OCI-LY3 (cell line): ENCODE data around the gene CCR3.

Experiments used
- H2AFZ ChIP-seq: fragments of 200-600, 300-600 bp; shearing (Covaris generic); 2 replicates; pipeline ENCODE4 v1.6.0; 2014; ENCODE audit warnings: antibody characterized with exemption, low read depth, low read length
- H3K27ac ChIP-seq: fragments of 200-600, 300-600 bp; sonication (generic); 2 replicates; pipeline ENCODE4 v1.5.1; 2014; ENCODE audit warnings: mild to moderate bottlenecking, low read length, moderate library complexity, mixed read lengths
- H3K27me3 ChIP-seq: fragments of 200-600, 300-600 bp; sonication (generic); 2 replicates; pipeline ENCODE4 v1.6.1; 2014; ENCODE audit warnings: low read depth, low read length, mixed read lengths
- H3K36me3 ChIP-seq: fragments of 200-600, 300-600 bp; sonication (generic); replicated peaks from 2 replicates; pipeline ENCODE3; 2014; ENCODE audit warnings: low read depth, low read length, mixed read lengths
- H3K4me1 ChIP-seq: fragments of 300-600, 200-600 bp; sonication (generic); 2 replicates; pipeline ENCODE4 v1.6.1; 2014; ENCODE audit warnings: low read length, mixed read lengths
- H3K4me2 ChIP-seq: fragments of 200-600, 300-600 bp; sonication (generic); 2 replicates; pipeline ENCODE4 v1.6.1; 2014; ENCODE audit warnings: low read length, mixed read lengths
- H3K4me3 ChIP-seq: fragments of 300-600, 200-600 bp; sonication (generic); 2 replicates; pipeline ENCODE4 v1.5.1; 2014; ENCODE audit warnings: antibody characterized with exemption, mild to moderate bottlenecking, low read length, moderate library complexity
- H3K79me2 ChIP-seq: fragments of 300-600, 200-600 bp; shearing (Covaris generic); 2 replicates; pipeline ENCODE4 v1.6.1; 2014; ENCODE audit warnings: mild to moderate bottlenecking, low read length, mixed read lengths
- H3K9ac ChIP-seq: fragments of 300-600, 200-600 bp; shearing (Covaris generic); 2 replicates; pipeline ENCODE4 v1.6.0; 2014; ENCODE audit warnings: mild to moderate bottlenecking, low read length, moderate library complexity
- H3K9me3 ChIP-seq: fragments of 200-600, 300-600 bp; shearing (Covaris generic); 2 replicates; pipeline ENCODE4 v1.6.1; 2014; ENCODE audit warnings: low read length, mixed read lengths; ENCODE audit not compliant: insufficient read depth
- H4K20me1 ChIP-seq: fragments of 200-600, 300-600 bp; sonication (generic); 2 replicates; pipeline ENCODE4 v1.6.1; 2016; ENCODE audit warnings: low read length, mixed read lengths; ENCODE audit not compliant: insufficient read depth
- EZH2phosphoT487 ChIP-seq: fragments of 200-600 bp; shearing (Covaris generic); IDR thresholded peaks from 2 replicates; pipeline ENCODE4 v1.6.1; 2018; ENCODE audit warnings: antibody characterized with exemption, mixed run types, low read depth
- TF ChIP-seq, protein P1 (sequence below): fragments of 200-600, 300-600 bp; sonication (generic); IDR thresholded peaks from 2 replicates; pipeline ENCODE4 v1.5.1; 2014; ENCODE audit warnings: antibody characterized with exemption, low read length, low read depth

Gene CCR3

DNA sequence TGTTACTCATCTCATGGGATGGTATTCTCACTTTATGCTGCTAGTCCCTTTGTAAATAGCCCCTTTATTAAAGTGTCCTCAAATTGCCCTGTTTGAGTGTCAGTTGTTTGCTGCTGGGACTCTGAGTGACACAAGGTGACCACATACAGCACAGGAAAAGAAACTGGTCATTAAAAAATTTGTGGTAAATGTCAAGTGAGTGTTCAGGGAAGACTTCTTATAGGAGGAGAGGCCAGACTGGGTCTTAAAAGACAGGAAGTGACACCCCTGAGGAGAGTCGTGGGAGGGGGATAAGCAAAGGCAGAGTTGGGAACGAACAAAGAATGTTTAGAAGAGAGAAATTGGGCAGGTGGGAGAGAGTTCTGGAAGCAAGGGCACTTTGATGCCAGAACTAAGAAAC lies 35.2 kb downstream of the CCR3 start:
- no peak overlapping the region for H3K27ac ChIP-seq
- H3K4me2 ChIP-seq = no peak overlapping the region
- no peaks in the 10 kb centered on the region for H4K20me1 ChIP-seq
- no peak overlapping the region for H3K4me3 ChIP-seq
- H3K27me3 ChIP-seq = no peaks in the 10 kb centered on the region
- 0 out of 2 replicates have a peak, but pooled peaks cover 5% of the 10 kb centered on the region for H3K9me3 ChIP-seq
- H3K9ac ChIP-seq = no peak overlapping the region
- no peak overlapping the region for H2AFZ ChIP-seq
- H3K4me1 ChIP-seq = peaks cover 44% of the 10 kb centered on the region
- H3K79me2 ChIP-seq = no peaks in the 10 kb centered on the region
- no peak for TF ChIP-seq EZH2phosphoT487
- TF ChIP-seq, protein P1, sequence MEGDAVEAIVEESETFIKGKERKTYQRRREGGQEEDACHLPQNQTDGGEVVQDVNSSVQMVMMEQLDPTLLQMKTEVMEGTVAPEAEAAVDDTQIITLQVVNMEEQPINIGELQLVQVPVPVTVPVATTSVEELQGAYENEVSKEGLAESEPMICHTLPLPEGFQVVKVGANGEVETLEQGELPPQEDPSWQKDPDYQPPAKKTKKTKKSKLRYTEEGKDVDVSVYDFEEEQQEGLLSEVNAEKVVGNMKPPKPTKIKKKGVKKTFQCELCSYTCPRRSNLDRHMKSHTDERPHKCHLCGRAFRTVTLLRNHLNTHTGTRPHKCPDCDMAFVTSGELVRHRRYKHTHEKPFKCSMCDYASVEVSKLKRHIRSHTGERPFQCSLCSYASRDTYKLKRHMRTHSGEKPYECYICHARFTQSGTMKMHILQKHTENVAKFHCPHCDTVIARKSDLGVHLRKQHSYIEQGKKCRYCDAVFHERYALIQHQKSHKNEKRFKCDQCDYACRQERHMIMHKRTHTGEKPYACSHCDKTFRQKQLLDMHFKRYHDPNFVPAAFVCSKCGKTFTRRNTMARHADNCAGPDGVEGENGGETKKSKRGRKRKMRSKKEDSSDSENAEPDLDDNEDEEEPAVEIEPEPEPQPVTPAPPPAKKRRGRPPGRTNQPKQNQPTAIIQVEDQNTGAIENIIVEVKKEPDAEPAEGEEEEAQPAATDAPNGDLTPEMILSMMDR = no peak
- peaks cover 13% of the 10 kb centered on the region for H3K36me3 ChIP-seq

DNA sequence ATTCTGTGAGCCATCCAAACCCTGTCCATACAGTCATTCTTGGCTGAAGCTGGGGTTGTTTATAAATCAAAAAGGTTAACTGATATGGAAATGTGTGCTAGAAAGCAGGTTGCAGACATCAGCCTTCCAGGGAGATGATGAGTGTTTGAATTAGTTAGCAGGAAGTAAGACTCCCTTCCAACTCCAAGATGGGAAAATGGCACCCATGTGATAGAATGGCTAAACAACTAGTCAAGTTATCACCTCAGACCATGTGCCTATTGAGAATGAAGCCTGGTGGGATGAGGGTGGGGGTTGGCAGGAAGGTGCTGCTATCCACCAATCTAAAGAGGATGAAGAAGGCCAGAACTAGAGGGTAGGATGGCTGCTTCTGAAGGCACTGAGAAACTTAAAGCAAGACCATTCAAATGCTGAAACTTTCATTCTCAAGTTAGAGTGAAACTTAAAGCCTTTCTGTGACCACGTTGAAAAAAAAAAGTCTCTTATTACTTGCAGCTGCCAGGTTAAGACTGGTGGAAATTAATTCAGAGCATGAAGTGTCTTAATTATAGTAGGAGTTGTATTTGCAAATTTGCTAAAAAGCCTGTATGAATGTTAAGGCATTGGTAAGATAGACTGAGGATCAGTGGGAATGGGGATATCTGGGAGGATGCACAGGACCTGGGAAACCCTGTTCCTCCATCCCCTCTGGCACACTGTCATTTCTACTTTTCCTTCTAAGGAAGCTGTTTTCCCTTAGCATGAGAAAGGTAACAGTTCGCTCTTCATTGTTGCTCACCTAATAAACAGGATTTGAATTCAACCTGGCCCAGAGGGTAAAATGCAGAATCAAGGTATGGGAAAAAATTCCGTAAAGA lies 36.8 kb downstream of the CCR3 start:
- Histone ChIP-seq H4K20me1 (no peaks in the 10 kb centered on the region), H2AFZ (no peak overlapping the region), H3K27ac (peak overlapping the region; percentile 42), H3K4me3 (no peak overlapping the region), H3K4me2 (no peak overlapping the region), H3K79me2 (no peaks in the 10 kb centered on the region), H3K36me3 (peaks cover 13% of the 10 kb centered on the region), H3K9ac (no peak overlapping the region), H3K27me3 (no peaks in the 10 kb centered on the region), H3K4me1 (peaks cover 60% of the 10 kb centered on the region), H3K9me3 (0 out of 2 replicates have a peak, but pooled peaks cover 5% of the 10 kb centered on the region)
- TF ChIP-seq, protein P1 = no peak
- no peak for TF ChIP-seq EZH2phosphoT487

DNA sequence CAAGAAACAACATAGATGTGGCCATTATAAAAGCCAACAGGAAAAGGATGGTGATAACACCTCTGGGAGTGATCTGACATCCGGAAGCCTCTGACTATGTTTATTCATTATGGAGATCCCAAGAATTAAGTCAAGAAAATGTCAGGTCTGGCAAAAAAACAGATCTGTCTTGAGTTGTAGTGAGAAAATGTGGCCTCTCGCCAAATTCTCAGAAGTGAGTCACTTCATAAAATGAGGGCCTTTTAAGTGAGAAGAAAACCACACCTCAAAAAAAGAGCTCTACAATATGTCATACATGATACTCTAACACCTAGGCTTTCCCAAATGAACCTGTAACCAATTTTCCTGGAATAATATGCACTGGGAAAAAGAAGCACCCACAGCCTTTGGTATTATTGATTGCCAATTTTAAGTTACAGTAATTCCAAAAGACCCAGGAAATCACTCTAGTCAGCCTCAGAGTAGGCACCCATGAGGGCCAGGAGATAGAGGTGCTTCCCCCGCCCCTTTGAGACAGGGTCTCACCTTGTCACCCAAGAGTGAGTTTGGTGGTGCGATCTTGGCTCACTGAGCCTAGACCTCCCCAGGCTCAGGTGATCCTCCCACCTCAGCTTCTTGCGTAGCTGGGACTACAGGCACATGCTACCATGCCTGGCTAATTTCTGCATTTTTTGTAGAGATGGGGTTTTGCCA lies 38.0 kb downstream of the CCR3 start:
- H3K27me3 ChIP-seq = no peaks in the 10 kb centered on the region
- H3K4me1 ChIP-seq = peaks cover 60% of the 10 kb centered on the region
- no peaks in the 10 kb centered on the region for H3K79me2 ChIP-seq
- no peak overlapping the region for H3K9ac ChIP-seq
- H3K27ac ChIP-seq = no peak overlapping the region; the same call in 1 of the 2 replicates
- 0 out of 2 replicates have a peak overlapping the region, but pooled peaks have one; percentile 1 for H2AFZ ChIP-seq
- H3K36me3 ChIP-seq = peaks cover 13% of the 10 kb centered on the region
- no peaks in the 10 kb centered on the region for H4K20me1 ChIP-seq
- no peak for TF ChIP-seq EZH2phosphoT487
- TF ChIP-seq, protein P1 = no peak
- no peak overlapping the region for H3K4me2 ChIP-seq
- H3K4me3 ChIP-seq = no peak overlapping the region
- H3K9me3 ChIP-seq = 0 out of 2 replicates have a peak, but pooled peaks cover 5% of the 10 kb centered on the region

DNA sequence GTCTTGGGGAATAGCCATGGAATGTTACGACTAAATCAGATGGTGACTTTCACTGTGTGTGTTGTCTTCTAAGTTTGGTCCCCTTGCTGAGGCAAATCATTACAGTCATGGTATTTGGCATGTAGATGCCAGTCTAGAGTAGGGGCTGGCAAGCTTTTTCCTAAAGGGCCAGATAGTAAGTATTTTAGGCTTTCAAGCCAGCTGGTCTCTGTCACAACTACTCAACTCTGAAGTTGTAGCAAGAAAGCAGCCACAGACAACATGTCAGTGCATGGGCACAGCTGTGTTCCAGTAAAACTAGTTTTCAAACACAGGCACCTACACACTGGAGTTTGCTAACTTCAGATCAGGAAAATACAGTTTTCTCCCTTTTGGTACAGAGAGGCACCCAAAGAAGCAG lies 39.3 kb downstream of the CCR3 start:
- Histone ChIP-seq H3K79me2 (no peaks in the 10 kb centered on the region), H3K4me2 (no peak overlapping the region), H2AFZ (no peak overlapping the region), H3K4me1 (peaks cover 64% of the 10 kb centered on the region), H3K36me3 (peaks cover 13% of the 10 kb centered on the region), H3K27me3 (no peaks in the 10 kb centered on the region), H3K27ac (no peak overlapping the region), H4K20me1 (no peaks in the 10 kb centered on the region), H3K9me3 (0 out of 2 replicates have a peak, but pooled peaks cover 5% of the 10 kb centered on the region), H3K9ac (no peak overlapping the region), H3K4me3 (no peak overlapping the region)
- TF ChIP-seq EZH2phosphoT487 = no peak
- TF ChIP-seq, protein P1 = no peak
